ENCODE data around the gene TMEM256. TPM values are rescaled to one million over a fixed set of nuclear protein-coding genes. Genes with fewer than 3 reads are reported as not detected.

The TMEM256 gene
- total RNA-seq, 1 donor: 141 TPM

DNA sequence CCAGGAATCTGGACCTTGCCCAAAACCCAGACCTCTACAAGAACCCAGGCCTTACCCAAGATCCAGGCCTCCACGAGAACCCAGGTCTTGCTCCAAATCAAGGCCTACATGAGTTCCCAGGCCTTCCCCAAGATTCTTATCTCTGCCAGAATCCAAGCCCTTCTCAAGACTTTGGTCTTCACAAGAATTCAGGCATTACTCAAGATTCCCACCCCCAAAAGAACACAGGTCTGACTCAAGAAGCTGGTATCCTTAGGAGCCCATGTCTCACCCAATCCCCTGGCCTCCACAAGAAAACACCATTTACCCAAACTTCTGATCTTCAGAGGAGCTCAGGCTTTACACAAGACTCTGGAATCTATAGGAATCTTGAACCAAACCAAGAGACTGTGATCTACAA, 27.3 kb upstream of the TMEM256 start:
- no peak for DNase-seq (ENCODE audit: low read depth in 2 of 3, low spot score in 2 of 3)

DNA sequence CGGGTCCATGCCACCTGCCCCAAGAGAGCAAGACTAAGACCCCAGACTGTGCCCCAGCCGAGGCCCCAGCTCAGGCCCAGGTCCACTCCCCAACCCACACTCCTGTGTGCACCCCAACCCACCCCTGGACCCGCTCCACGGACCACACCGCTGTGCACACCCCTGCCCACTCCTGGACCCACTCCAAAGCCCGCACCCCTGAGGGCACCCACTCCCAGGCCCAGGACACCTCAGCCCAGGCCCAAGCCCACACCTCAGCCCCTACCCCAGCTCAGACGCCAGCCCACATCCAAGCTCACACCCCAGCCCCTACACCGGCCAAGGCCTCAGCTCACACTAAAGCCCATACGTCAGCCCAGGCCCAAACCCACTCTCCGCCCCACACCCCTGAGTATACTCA, 25.8 kb upstream of the TMEM256 start:
- DNase-seq (ENCODE audit: low read depth in 2 of 3, low spot score in 2 of 3): no peak

DNA sequence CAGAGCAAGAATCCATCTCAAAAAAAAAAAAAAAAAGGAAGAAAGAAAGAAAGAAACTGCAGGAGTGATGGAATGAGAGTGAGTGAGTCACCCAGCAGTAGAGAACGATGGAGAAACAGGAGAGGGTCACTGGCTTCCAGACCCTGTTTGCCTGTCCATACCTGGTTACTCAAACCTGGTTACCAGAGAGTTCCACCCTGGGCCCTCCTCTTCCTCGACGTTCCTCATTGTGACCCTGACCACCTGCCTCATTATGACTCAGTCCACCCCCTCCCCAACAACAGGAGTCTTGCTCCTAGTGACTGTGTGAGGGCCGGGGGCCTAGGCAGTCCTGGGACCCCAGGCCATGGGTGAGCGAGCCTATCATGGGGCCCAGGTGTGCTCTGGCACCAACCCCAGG, 24.7 kb upstream of the TMEM256 start, which contains the start of gene SPEM3:
SPEM3 (plus strand) TSS at position 301 of the 400 bp plus-strand sequence; CDS start at position 347, 46 bp downstream.
- no peak for DNase-seq (ENCODE audit: low read depth in 2 of 3, low spot score in 2 of 3)

DNA sequence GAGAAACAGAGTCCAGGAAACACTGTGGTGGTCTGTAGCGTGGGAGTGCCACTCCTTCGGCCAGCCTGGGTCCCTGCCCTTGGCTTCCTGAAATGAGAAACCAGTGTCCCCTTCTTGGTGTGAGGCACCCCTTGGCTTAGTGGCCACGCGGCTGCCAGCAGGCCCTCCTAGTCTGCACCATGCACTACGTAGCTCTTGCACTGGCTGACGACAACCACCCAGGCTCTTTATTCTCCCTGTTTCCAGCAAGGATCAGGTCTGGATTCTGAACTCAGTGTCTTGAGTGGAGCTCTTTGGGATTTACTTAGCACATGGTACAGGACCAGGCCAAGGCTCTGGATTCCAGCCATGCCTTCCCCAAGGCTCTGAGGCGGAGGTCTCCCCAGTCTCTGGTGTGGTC, 23.7 kb upstream of the TMEM256 start:
- DNase-seq (ENCODE audit: low read depth in 2 of 3, low spot score in 2 of 3): no peak

DNA sequence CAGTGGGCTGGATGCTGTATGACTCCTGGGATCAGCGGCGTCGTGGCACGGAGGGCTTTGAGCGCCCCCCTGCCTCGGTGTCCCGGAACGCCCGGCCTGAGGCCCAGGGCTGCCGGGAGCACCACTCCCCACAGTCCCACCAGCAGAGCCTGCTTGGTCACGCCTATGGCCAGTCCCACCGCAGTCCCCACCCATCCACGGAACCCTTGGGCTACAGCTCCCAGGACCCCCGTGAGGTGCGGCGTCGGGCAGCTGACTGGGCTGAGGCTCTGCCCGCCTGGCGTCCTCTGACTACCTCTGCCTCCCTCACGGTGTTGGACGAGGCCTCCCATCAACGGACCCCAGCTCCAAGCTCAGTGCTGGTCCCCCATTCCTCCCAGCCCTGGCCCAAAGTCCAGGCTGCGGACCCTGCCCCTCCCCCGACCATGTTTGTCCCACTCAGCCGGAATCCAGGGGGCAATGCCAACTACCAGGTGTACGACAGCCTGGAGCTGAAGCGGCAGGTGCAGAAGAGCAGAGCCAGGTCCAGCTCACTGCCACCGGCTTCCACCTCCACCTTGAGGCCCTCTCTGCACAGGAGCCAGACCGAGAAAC, 23.1 kb upstream of the TMEM256 start:
- DNase-seq (ENCODE audit: low read depth in 2 of 3, low spot score in 2 of 3): no peak

DNA sequence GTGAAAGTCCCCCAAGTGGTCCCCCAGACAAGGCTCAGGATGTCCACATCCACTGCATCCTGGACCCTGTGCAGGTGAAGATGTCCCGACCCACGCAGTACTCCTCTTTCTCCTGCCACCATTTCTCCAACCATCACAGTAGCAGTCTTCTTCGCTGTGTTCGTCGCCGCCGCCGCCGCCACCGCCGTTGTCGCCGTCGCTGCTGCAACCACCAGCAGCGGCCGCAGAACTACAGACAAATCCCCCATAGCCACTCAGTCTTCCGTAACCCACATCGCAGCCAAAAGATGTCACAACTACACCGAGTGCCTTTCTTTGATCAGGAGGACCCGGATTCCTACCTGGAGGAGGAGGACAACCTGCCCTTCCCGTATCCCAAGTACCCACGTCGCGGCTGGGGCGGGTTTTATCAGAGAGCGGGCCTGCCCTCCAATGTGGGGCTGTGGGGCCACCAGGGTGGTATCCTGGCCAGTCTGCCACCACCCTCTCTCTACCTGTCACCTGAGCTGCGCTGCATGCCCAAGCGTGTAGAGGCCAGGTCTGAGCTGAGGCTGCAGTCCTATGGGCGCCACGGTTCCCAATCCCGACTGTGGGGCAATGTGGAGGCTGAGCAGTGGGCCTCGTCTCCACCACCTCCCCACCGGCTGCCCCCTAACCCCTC, 22.4 kb upstream of the TMEM256 start:
- DNase-seq (ENCODE audit: low read depth in 2 of 3, low spot score in 2 of 3): no peak

DNA sequence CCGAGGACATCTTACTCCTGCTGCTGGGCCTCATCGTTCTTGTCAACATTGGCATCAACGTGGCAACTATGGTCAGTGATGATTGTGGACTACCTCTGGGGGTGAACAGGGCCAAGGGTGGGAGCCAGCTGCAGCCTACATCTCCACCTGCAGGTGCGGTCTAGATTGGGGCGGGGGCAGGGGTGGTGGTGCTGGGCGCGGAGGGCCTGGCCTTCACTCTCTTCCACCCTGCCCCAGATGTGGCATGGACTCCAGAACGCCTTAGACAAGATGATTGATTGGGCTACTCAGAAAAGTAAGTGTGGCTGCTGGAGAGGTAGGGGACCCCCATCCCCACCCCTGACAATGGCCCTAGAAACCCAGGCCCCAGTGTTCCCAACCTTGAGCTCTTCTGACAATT, 21.9 kb upstream of the TMEM256 start:
- no peak for DNase-seq (ENCODE audit: low read depth in 2 of 3, low spot score in 2 of 3)

DNA sequence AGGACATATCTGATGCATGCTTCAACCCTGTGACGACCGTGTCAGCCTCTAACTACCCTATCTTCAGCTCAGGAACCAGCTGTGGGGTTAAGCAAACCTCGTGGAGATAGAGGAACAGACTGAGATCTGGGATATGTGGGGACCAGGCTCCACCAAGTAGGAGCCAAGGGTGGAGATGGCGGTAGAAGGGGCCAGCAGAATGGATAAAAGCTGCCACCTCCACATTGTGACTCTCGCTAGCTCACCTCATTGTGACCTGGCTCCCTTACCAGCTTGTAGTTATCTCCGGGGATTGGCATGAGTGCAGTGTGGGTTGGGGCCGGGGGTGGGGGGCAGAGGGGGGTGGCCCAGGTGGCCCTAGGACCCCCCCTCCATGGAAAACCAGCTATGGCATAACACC, 21.4 kb upstream of the TMEM256 start, which contains the start of gene SPEM2:
SPEM2 (plus strand) TSS at position 301 of the 400 bp plus-strand sequence; CDS start at position 374, 73 bp downstream.
- DNase-seq (ENCODE audit: low read depth in 2 of 3, low spot score in 2 of 3): no peak

DNA sequence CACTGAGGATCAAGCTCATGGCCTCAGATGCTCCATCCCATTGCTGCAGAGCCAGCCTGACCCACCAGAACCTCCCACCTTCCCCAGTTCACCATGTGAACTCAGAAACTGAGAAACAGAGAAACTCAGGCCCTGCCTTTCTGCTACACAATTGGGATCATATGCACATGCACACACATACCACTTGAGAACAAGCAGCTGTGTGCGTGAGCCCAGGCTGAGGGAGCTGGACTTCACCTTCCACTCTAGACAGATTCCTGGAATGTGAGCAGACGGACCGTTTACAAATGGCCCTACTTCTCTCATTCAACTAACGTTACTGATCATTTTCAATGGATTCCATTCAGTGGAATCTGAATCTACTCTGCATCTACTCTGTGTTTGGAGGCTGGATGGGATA, 19.8 kb upstream of the TMEM256 start:
- DNase-seq (ENCODE audit: low read depth in 2 of 3, low spot score in 2 of 3): no peak

DNA sequence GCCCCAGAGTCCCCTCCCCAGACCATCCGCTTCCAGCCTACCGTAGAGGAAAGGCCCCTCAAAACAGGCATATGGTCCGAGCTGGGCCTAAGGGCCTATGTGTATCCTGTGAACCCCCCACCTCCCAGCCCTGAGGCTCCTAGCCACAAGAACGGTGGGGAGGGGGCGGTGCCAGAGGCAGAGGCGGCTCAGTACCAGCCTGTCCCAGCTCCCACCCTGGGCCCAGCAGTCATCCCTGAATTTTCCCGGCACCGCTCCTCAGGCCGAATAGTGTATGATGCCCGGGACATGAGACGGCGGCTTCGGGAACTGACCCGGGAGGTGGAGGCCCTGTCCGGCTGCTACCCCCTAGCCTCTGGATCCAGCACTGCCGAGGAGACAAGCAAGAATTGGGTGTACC, 17.3 kb upstream of the TMEM256 start:
- no peak for DNase-seq (ENCODE audit: low read depth in 2 of 3, low spot score in 2 of 3)

DNA sequence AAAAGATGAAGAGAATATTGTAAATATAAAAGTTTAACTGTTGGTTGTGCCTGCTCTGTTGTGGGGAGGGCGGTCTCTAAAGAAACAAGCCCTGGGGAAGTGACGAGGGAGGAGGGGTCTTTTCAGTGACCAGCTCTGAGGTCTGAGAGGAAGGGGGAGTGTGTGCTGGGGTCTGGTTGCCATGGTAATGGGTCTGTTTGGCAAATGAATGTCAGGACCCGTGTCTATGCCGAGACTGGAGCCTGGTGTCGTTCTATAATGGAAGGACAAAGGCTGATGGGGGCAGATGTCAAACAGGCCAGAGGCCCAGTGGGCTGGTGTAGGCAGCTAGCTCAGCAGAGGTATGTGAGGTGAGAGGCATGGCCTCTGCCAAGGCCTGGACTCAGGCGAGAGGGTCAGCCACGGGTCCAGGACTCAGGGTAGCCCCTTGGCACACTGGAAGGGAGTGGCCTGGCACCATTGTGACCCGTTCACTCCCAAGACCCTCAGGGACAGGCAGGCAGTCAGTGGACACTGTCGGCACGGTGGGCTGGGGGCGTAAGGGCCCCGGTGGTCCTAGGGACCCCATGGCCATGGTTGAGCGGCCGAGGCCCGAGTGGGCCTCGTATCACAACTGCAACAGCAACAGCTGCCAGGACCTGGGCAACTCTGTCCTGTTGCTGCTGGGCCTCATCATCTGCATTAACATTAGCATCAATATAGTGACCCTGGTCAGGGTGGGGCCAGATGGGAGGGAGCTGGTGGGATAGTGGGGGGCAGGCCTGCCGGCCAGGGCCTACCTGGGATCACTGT, 16.1 kb upstream of the TMEM256 start, which contains the start of gene SPEM1:
SPEM1 (plus strand) TSS at position 506 of the 792 bp plus-strand sequence; CDS start at position 567, 61 bp downstream.
- DNase-seq (ENCODE audit: low read depth in 2 of 3, low spot score in 2 of 3): no peak

DNA sequence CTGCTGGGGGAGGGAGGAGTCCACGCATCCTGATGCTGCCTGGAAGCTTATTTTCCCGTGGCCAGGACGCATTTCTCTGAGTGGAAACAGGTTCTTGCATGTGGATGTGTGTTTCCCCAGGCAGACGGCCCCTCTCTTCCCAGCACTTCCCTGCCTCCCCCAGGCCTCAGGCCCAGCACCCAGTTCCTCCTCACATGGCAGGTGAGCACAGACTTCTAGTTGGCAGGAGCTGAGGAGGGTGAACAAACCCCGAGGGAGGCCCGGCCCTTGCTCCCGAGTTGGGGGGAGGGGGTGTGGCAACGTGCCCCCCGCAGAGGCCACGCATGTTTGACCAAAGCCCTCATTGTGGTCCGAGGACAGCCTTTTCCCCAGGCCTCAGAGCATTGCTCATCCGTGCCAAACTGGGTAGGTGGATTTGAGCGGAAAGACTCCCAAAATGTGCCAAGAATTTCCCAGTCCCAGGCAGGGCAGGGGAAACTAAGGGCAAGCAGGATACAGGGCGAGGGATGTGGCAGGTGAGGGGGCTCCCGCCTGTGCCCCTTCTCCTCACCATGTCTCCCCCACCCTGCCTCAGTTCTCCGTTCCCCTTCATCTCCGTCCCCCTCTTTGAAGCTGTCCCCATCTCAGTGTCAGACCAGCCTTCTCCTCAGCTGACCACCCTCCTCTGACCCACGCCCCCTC, 14.7 kb upstream of the TMEM256 start:
- DNase-seq (ENCODE audit: low read depth in 2 of 3, low spot score in 2 of 3): no peak

DNA sequence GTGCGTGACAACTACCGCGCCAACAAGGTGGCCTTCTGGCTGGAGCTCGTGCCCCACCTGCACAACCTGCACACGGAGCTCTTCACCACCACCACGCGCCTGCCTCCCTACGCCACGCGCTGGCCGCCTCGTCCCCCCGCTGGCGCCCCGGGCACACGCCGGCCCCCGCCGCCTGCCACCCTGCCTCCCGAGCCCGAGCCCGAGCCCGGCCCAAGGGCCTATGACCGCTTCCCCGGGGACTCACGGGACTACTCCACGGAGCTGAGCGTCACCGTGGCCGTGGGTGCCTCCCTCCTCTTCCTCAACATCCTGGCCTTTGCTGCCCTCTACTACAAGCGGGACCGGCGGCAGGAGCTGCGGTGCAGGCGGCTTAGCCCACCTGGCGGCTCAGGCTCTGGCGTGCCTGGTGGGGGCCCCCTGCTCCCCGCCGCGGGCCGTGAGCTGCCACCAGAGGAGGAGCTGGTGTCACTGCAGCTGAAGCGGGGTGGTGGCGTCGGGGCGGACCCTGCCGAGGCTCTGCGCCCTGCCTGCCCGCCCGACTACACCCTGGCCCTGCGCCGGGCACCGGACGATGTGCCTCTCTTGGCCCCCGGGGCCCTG, 13.3 kb upstream of the TMEM256 start:
- no peak for DNase-seq (ENCODE audit: low read depth in 2 of 3, low spot score in 2 of 3)

DNA sequence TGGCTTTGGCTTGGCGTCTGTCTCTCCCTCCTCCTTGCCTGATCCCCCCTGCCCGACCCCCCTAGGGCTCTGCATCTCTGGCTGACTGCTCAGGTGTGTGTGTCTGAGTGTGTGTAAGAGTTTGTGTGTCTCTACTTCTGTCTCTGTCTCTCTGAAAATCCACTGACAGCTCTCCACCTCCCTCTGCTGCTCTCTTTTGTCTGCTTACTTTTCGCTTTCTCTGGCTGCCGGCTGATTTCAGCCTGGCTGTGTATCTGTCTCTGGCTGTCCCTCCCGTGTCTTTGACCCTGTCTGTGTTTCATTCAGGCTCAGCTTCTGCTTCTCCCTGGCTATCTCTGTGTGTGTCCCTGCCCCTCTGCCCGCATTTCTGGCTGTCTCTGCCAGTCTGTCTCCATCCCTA, 12.4 kb upstream of the TMEM256 start:
- DNase-seq (ENCODE audit: low read depth in 2 of 3, low spot score in 2 of 3): no peak

DNA sequence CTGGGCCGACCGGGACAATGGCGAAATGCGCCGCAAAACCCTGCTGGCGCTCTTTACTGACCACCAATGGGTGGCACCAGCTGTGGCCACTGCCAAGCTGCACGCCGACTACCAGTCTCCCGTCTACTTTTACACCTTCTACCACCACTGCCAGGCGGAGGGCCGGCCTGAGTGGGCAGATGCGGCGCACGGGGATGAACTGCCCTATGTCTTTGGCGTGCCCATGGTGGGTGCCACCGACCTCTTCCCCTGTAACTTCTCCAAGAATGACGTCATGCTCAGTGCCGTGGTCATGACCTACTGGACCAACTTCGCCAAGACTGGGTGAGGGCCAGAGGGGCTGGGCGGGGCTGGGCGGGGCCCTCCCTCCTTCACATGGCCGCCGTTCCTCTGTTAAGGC, 11.9 kb upstream of the TMEM256 start:
- DNase-seq (ENCODE audit: low read depth in 2 of 3, low spot score in 2 of 3): no peak

DNA sequence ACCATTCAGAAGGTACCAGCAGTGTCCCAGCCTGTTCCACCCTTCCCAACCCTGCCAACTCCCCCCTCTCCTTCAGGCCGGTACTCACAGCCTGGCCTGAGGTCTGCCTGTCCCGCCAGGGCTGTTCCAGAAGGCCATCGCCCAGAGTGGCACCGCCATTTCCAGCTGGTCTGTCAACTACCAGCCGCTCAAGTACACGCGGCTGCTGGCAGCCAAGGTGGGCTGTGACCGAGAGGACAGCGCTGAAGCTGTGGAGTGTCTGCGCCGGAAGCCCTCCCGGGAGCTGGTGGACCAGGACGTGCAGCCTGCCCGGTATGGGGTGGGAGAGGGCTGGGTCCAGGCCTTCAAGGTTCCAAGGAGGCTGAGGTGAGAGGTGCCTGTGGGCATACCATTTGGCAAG, 10.9 kb upstream of the TMEM256 start:
- no peak for DNase-seq (ENCODE audit: low read depth in 2 of 3, low spot score in 2 of 3)

DNA sequence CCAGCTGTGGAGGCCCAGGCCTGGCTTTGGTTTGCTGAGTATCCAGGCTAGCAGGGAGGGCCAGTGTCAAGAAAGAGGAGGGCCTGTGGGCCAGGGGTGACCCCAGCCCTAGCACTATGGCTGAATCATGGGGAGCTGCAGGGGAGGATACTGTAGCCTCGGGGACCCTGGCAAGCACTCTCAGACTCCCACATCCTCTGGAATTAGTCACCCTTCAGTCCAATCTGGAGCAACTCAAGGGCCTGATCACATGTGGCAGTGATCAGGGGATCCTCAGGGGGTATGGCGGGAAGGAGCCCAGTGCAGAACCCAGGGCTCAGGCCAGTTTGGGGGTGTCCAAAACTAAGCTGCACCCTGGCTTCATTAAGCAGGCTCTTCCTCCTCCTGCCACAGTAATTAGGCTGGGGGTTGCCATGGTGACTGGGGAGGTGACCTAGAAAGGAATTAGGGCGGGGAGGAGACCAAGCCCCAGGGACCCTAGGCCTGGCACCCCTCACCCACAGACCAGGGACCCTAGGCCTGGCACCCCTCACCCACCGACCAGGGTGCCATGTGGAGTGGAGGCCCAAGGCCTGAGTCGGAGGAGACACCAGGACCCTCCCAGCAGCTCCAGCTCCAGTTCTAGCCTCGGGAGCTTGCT, 9.6 kb upstream of the TMEM256 start:
- no peak for DNase-seq (ENCODE audit: low read depth in 2 of 3, low spot score in 2 of 3)

DNA sequence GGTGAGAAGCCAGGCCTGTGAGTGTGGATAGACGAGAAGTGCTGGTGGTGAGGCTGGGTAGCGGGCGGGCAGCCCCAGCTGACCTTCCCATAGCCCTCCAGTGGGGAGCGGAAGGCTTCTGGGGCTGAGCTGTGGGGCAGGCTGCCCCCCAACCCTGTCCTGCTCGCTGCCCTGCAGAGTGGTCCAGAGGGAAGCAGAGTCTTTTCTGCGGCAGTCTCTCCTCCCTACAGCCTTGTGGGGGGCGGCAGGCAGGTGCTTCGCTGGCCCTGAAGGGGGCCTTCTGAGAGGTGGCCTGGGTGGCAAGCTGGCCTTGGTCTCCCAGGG, 7.5 kb upstream of the TMEM256 start:
- DNase-seq (ENCODE audit: low read depth in 2 of 3, low spot score in 2 of 3): no peak

DNA sequence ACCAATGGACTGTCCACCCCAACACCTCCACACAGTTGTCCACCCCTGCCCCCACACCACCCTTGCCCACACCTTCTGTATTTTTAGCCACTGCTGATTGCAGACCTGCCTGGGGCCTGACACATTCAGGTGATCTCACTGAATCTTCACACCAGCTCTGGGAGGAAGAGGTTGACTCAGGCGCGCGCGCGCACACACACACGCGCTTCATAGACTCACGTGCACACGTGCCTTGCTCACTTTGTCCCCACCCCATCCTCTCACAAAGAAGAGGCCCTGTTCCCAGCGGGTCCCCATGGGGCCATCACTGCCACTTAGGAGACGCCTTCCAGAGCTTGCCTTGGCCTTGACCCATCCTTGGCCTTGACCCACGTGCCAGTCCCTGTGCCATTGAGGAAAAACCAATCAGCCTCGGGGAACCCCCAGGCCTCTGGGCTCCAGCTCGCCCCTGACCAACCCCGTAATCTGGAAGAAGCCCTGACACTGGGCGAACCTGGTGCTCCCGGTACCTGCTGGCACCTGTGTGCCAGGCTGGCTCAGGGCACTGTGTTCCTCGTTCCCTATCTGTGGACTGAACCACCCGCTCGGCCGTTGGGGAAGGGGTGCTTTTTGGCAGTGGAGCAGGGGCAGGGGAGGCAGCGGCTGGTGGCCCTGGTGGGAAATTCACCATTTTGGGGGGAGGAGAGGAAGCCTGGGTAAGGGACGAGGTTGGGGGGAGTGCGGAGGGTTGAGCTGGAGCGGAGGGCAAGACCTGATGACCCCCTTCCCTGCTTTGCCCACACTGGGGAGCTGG, 6.9 kb upstream of the TMEM256 start:
- no peak for DNase-seq (ENCODE audit: low read depth in 2 of 3, low spot score in 2 of 3)

DNA sequence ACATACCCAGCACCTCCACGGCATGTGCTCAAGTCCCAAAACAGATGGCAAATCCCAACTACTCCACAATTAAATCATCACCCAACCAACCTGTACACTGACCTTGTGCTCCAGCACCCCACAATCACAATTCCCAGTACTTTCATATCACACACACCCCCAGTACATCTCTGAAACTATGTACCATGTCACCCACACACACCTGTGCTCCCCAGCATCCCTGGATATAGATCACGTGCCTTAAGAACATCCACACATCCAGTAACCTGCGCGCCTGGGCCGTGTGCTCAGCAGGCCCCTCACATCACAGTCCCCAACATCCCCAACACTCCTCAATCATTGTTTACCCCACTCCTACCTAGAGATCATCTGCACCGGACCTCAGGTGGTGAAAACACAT, 5.8 kb upstream of the TMEM256 start:
- DNase-seq (ENCODE audit: low read depth in 2 of 3, low spot score in 2 of 3): no peak
